HL-60 (cell line): ENCODE data around the gene NHEJ1.

Experiments
- GABPA ChIP-seq: IDR thresholded peaks from 2 replicates; pipeline ENCODE4 v1.6.1; 2012; ENCODE audit warnings: low read depth
- POLR2AphosphoS5 ChIP-seq: IDR thresholded peaks from 2 replicates; pipeline ENCODE4 v1.6.1; 2012; ENCODE audit warnings: low read depth
- REST ChIP-seq: IDR thresholded peaks from 2 replicates; pipeline ENCODE4 v1.6.1; 2012; ENCODE audit warnings: low read depth; ENCODE audit not compliant: insufficient replicate concordance
- SPI1 ChIP-seq: IDR thresholded peaks from 2 replicates; pipeline ENCODE4 v1.6.1; 2012; ENCODE audit warnings: low read depth, mild to moderate bottlenecking, borderline replicate concordance
- TF ChIP-seq, protein P1 (sequence below): IDR thresholded peaks from one replicate; pipeline ENCODE4 v1.5.1; 2011; ENCODE audit warnings: low read length, control low read depth, inconsistent platforms; ENCODE audit not compliant: insufficient read depth

DNA sequence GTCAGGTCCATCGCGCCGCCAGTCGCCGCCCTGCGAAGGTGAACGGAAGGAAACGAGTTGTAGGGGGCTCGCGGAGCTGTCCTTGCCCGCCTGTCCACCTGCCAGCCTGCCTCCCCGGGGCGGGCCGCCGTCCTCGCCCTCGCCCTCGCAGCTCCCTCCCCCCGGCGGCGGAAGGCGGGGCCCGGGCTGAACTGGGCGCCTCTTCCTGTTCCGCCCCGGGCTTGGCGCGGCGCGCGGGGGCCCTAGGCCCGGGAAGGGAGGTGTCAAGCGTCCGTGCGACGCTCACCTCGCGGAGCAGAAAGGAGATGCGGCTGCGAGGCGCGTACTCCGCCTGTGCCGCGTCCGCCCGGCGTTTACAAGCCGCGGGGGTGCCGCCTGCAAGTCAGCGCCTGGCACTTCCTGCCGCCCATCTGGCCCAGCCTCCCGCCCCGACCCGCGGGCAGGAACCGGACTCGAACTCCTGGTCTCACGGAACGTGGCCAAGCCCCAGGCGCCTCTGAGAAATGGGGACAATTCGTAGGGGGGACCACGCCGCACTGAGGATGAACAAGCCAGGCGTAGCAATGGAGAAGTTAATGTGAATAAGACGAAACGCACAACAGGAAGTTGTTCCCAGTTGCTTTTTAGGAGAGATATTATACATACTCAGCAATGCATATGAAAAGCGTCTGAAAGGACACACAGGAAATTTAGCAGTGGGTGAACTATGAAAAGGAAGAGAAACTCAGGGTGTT lies 16.4 kb upstream of the NHEJ1 start, which contains the start of gene CNPPD1:
- TF ChIP-seq, protein P1, sequence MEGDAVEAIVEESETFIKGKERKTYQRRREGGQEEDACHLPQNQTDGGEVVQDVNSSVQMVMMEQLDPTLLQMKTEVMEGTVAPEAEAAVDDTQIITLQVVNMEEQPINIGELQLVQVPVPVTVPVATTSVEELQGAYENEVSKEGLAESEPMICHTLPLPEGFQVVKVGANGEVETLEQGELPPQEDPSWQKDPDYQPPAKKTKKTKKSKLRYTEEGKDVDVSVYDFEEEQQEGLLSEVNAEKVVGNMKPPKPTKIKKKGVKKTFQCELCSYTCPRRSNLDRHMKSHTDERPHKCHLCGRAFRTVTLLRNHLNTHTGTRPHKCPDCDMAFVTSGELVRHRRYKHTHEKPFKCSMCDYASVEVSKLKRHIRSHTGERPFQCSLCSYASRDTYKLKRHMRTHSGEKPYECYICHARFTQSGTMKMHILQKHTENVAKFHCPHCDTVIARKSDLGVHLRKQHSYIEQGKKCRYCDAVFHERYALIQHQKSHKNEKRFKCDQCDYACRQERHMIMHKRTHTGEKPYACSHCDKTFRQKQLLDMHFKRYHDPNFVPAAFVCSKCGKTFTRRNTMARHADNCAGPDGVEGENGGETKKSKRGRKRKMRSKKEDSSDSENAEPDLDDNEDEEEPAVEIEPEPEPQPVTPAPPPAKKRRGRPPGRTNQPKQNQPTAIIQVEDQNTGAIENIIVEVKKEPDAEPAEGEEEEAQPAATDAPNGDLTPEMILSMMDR = no peak
- peak; percentile 75; the same call in 1 of the 2 replicates for TF ChIP-seq SPI1
- peak; percentile 75 for TF ChIP-seq POLR2AphosphoS5
- TF ChIP-seq REST = peak; percentile 58
- TF ChIP-seq GABPA = peak; percentile 69
